ENCODE results near the gene MITD1.
"Not testable (repeated sequence)": the region's sequence is repeated elsewhere in the genome, so short reads cannot be mapped to it uniquely, and the experiment has no call there.

MITD1 gene

DNA sequence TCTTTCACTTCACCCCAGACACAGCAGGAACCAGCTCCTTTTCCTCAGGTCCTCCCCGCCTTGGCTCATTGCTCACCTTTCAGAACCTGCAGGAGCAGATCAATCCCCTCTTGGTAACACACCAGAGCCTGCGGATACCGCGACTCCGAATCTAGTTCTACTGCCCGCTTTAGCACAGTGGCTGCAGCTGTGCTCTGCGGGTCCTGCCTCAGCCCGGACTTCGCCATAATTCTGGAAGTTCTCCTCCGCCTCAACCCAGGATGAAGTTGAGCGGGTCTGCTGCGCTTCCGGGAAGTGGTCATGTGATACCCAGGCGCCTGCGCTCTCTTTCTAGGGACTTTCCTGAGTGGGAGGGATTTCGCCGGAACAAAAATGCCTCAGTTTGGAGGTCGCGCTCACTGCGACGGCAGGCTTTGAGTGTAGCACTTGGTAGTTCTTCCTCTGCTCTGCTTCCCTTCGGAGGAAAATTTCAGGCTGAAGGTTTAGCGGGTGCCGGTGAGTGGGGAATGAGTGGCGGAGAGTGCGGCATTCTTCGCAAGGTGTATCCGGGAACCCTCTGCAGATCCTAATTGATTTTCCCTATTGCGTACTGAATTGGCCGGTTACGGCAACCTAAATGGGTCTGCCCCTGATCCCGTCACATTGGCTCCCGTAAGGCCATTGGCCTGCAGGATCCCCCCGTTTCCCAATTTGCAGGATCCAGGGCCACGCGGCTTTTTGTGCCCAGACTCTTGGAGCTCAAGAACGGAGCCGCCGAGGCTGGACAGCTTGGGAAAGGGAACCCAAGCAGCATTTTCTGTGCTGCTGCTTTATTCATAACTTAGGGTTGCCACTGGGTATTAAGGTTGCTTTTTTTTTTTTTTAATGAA, at the start of gene MITD1, which contains the start of gene MRPL30:
TSS of gene MITD1 (minus strand) at position 304 of the 869 bp plus-strand sequence. CDS start at position 227, 77 bp downstream.
TSS of gene MRPL30 (plus strand) at position 430 of the 869 bp plus-strand sequence. CDS start 5,020 bp downstream, outside the sequence.
- peak; percentile 34 for DNase-seq

- DNase-seq, result no peak
Observed at GRCh38 chr2:99217929-99218501, 37.2 kb upstream of the MITD1 start.

DNA sequence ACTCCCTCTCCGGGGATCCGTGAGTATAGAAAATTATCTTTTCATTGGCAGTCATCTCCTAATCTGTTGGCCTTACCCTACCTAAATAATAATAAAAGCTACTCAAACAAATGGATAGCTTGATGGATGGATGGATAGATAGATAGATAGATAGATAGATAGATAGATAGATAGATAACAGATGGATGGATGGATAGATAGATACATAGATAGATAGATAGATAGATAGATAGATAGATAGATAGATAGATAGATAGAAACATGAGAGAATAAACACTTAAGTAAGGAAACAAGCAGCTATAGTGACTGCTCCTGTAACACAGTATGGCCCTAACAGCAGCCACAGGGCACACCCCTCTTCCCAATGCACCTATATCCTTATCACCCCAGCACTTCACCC, 35.2 kb upstream of the MITD1 start:
- no peak for DNase-seq

GRCh38 chr2:99205491-99205890, 24.6 kb upstream of the MITD1 start:
- DNase-seq, result no peak

- no peak for DNase-seq
Observed at GRCh38 chr2:99201959-99202678, 21.3 kb upstream of the MITD1 start.

DNA sequence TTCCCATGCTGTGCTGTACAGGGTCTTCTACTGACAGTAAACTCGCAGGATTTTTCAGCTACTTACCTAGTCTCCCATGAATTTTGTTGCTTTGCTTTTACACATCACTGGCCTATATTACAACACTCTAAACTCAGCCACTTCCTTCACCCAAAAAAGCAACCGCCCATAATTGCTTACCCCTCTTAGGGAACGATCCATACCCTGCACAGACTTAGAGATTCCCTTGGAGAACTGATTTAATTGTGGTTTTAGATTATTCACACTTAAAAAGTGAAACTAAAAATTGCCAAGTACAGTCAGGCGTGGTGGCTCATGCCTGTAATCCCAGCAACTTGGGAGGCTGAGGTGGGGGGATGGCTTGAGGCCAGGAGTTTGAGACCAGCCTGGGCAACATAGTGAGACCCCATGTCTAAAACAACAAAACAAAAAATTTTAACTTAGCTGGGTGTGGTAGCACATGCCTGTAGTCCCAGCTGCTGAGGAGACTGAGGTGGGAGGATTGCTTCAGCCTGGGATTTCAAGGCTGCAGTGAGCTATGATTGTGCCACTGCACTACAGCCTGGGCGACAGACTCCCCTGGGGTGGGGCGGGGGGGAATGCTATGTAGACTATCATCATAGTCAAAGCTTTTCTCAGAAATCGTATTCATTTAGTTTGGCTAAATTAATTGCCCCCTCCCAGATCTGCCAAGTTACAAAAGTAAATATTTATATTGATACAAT, 19.4 kb upstream of the MITD1 start:
- DNase-seq, result no peak

- DNase-seq, result no peak
Observed at GRCh38 chr2:99198103-99198841, 17.4 kb upstream of the MITD1 start.

GRCh38 chr2:99192364-99192763, 11.5 kb upstream of the MITD1 start:
- DNase-seq, result not testable (repeated sequence)

DNA sequence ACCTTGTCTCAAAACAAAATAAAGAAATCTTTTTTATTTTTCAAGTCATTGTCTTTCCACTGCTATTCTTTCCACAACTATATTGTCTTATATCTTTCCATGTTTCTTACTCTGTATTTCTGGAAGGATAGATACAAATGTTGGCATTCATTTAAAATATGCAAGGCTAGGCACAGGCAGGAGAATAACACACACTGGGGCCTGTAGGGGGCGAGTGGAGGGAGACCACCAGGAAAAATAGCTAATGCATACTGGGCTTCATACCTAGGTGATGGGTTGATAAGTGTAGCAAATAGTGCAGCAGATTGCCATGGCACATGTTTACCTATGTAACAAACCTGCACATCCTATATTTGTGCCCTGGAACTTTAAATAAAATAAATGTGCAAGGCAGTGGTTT, 9.7 kb upstream of the MITD1 start:
- no peak for DNase-seq

DNA sequence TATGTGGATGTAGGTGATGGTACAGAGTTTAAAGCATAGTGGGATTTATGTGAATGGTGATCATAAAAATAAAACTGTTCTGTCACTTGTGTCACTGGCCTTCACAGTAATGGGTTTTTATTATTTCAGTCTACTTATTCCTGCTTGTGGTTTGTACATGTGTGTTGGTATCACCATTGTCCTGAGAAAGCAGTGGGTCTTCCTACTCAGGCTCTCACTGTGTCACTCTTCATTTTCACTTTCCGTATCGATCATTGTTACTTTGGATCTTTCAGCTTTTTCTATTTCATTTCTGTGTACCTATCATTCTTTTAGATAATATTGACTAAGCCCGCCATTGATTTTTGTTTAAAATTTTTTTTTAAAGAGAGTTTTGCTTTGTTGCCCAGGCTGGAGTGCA, 7.5 kb upstream of the MITD1 start:
- no peak for DNase-seq

DNA sequence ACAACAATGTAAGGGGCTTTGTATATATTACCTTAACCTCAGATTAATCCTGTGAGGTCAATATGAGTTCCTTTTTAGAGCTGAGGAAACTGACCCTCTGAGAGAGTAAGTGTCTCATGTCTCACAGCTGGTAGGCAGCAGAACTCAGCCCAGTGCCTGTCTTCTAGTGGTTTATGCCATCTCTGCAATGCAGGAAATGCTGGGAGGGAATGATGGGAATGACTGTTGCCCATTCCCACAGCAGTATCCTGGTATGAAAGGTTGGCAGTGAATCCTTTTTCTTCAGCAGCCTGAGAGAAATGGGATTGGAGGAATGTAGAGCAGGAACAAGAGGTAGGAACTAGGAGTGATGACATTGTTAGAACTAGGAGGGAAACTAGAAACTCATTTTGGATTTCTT, 6.2 kb upstream of the MITD1 start:
- no peak for DNase-seq

GRCh38 chr2:99184811-99185210, 4.0 kb upstream of the MITD1 start:
- no peak for DNase-seq

GRCh38 chr2:99183025-99183424, 2.2 kb upstream of the MITD1 start:
- no peak for DNase-seq

DNA sequence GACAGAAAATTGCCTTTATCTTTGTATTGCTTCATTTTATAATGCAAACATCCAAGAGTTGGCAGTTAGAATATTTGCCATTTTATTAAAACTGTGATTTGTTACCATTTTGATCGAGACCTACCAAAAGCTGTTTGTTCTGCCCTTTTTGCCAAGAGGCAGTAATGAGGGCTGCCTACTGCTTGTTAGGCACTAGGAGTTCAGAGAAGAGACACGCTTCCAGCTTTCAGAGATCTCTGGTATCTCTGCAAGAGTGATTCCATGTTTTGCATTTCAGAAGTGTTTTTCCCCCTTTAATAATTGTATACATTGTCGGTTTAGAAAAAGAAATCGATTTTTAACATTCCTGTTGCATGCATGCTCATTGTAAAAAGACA, 754 bp upstream of the MITD1 start:
- no peak for DNase-seq

GRCh38 chr2:99171377-99172140, 9.3 kb downstream of the MITD1 start:
- no peak for DNase-seq

DNA sequence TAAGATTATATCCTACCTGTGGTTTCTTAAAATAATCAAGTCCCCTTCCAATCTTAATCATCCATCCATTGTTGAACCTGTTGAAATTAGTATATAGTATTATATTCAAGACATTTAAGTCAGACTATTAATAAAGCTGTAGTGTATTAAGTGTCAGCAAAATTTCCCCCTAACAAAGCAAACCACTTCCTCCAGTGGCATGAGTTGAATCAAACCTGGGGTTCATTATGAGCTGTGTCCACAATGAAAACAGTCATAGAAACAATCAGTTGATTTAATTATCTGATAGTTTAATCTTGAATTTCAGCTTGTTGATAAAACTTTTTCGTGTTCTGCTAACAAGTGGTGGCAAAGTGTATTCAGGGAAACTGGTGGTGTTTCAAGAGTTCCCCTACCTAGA, 11.3 kb downstream of the MITD1 start:
- no peak for DNase-seq

DNA sequence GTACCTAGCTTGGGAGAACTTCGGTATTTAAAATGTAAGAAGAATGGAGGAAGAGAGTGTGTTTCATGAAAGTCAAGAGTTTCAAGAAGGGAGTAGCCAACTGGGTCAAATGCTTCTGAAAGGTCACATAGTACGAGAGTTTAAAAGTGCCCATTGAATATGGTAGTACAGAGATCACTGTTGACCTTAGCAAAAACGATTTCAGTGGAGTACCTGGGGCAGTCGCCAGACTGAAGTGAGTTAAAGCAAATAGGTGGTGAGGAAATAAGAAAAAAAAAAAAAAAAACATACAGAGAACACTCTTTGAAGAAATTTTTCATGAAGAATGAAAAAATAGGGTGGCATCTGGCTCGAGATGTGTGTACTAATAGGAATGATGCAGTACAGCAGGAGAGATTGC, 14.6 kb downstream of the MITD1 start:
- DNase-seq, result no peak

GRCh38 chr2:99159594-99159993, 21.3 kb downstream of the MITD1 start:
- DNase-seq, result no peak

DNA sequence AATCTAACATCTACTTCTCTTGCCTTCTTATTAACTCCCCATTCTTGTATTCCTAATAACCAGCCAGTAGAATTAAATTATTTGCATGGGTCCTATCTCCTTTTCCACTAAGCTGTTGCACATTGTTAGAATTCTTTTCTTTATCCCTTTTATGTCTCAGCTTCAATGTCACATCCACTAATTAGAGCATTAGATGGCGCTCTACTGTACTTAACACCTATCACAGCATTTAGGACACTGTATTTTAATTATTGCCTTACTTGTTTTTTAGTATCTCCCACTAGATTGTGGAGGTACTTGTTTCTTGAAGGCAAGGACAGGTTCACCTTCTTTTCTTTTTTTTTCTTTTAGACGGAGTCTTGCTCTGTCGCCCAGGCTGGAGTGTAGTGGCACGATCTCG, 22.3 kb downstream of the MITD1 start:
- DNase-seq, result no peak

GRCh38 chr2:99156891-99157290, 24.0 kb downstream of the MITD1 start:
- DNase-seq, result no peak

Measured in cortex of kidney (tissue), 1 donor.